ENCODE data around the gene LPP. TPM values are rescaled to one million over a fixed set of nuclear protein-coding genes. Genes with fewer than 3 reads are reported as not detected.

Gene LPP
- total RNA-seq, 1 experiment from 2014 or later: 148 TPM

DNA sequence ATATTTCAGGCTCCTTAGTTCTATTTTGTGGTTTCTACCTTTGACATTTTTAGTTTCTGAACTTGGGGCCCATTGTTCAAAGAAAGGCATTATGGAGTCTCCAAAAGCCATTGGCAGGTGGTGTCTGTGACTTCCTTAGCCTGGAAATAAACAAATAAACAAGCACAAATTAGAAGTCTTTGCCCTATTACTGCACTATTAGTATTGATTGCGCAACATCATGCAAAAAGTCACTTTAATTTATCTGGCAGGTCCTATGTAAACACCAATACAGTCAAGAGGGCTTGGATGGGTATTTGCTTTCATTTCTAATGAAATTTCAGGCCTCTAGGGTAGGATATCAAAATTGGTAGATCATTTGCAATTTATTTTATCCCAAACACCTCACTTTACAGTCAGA, 85.6 kb downstream of the LPP start:
- Histone ChIP-seq H3K79me2 (ENCODE audit: low read depth) (0 out of 2 replicates have a peak, but pooled peaks cover under 1% of the 10 kb centered on the region), H4K20me1 (ENCODE audit: insufficient read depth) (no peaks in the 10 kb centered on the region), H3K4me3 (no peak overlapping the region), H3F3A (ENCODE audit: insufficient read depth, low read depth) (peaks cover 12% of the 10 kb centered on the region; the same call in 1 of the 2 replicates), H3K36me3 (ENCODE audit: low read depth) (peaks cover 6% of the 10 kb centered on the region; the same call in 1 of the 2 replicates), H3K9me3 (ENCODE audit: insufficient read depth, low read depth) (no peaks in the 10 kb centered on the region), H3K9me2 (ENCODE audit: insufficient read depth) (no peaks in the 10 kb centered on the region), H3K27me3 (ENCODE audit: insufficient read depth, low read depth) (no peaks in the 10 kb centered on the region), H3K4me2 (no peak overlapping the region), H2AFZ (no peak overlapping the region), H3K4me1 (replicated peaks; ENCODE audit: insufficient read depth) (peaks cover 19% of the 10 kb centered on the region), H3K27ac (no peak overlapping the region)
- POLR2A ChIA-PET (ENCODE audit: unreplicated experiment): no interaction called here
- no peak for TF ChIP-seq EZH2 (IDR thresholded peaks at IDR 0.05; ENCODE audit: low read depth)
- TF ChIP-seq, protein P1, sequence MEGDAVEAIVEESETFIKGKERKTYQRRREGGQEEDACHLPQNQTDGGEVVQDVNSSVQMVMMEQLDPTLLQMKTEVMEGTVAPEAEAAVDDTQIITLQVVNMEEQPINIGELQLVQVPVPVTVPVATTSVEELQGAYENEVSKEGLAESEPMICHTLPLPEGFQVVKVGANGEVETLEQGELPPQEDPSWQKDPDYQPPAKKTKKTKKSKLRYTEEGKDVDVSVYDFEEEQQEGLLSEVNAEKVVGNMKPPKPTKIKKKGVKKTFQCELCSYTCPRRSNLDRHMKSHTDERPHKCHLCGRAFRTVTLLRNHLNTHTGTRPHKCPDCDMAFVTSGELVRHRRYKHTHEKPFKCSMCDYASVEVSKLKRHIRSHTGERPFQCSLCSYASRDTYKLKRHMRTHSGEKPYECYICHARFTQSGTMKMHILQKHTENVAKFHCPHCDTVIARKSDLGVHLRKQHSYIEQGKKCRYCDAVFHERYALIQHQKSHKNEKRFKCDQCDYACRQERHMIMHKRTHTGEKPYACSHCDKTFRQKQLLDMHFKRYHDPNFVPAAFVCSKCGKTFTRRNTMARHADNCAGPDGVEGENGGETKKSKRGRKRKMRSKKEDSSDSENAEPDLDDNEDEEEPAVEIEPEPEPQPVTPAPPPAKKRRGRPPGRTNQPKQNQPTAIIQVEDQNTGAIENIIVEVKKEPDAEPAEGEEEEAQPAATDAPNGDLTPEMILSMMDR (conservative IDR thresholded peaks at IDR 0.05): no peak
- CTCF ChIA-PET: interaction anchor here (0.6 kb wide), 1 partner anchor 39 kb away, joined by 3 read pairs; no protein-coding TSS in a partner anchor
- BruUV-seq (replicated peaks): no TSS peak
- intact Hi-C loops (cut with micrococcal nuclease; ENCODE audit: unreplicated experiment): no loop called here
- no peak for DNase-seq

DNA sequence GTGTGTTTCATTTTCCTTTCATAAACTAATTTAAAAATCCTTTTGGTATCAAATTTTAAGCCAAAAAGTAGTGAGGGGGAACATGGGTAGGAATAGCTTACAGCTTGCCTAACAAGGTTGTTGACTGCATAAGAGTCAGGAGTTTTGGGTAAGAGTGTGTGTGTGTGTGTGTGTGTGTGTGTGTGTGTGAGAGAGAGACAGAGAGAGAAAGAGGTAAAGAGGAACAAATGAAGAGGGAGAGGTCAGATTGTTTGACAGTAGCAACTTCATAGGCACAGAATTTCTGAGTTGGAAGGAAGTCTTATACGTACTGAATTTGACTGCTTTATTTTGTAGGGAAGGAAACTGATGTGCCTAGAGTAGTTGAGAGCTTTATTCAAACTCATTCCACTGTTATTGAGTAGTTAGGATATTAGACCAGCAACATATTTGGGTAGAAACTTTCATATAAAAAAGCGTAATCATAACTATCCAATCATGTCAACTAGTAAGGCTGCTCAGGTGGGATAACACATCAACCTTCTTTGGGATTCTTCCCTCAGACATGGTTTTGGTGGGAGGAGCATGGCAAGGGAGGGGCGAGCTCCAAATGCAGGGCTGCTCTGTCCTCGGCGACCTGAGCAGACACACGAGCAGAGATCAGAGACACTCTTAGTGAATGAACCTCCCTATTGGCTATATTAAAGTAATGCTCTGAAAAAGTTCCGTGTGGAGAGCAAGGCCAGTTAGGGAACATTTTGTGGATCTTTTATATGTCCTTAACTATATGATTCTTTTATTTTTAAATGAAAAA, 86.4 kb downstream of the LPP start:
- POLR2A ChIA-PET (ENCODE audit: unreplicated experiment): no interaction called here
- peaks cover 27% of the 10 kb centered on the region for H3K4me1 ChIP-seq (replicated peaks; ENCODE audit: insufficient read depth)
- no peak for DNase-seq
- BruUV-seq (replicated peaks): no TSS peak
- intact Hi-C loops (cut with micrococcal nuclease; ENCODE audit: unreplicated experiment): no loop called here
- H3F3A ChIP-seq (ENCODE audit: insufficient read depth, low read depth): peaks cover 20% of the 10 kb centered on the region; the same call in 1 of the 2 replicates
- no peaks in the 10 kb centered on the region for H4K20me1 ChIP-seq (ENCODE audit: insufficient read depth)
- 0 out of 2 replicates have a peak, but pooled peaks cover 9% of the 10 kb centered on the region for H3K79me2 ChIP-seq (ENCODE audit: low read depth)
- TF ChIP-seq, protein P1 (conservative IDR thresholded peaks at IDR 0.05): no peak
- no peak for TF ChIP-seq EZH2 (IDR thresholded peaks at IDR 0.05; ENCODE audit: low read depth)
- CTCF ChIA-PET: interaction anchor here (0.6 kb wide), 1 partner anchor 38 kb away, joined by 3 read pairs; no protein-coding TSS in a partner anchor
- H3K9me3 ChIP-seq (ENCODE audit: insufficient read depth, low read depth): no peaks in the 10 kb centered on the region
- H2AFZ ChIP-seq: no peak overlapping the region
- H3K36me3 ChIP-seq (ENCODE audit: low read depth): peaks cover 6% of the 10 kb centered on the region; the same call in 1 of the 2 replicates
- no peaks in the 10 kb centered on the region for H3K9me2 ChIP-seq (ENCODE audit: insufficient read depth)
- no peak overlapping the region for H3K4me2 ChIP-seq
- H3K27me3 ChIP-seq (ENCODE audit: insufficient read depth, low read depth): no peaks in the 10 kb centered on the region
- H3K27ac ChIP-seq: no peak overlapping the region
- no peak overlapping the region for H3K4me3 ChIP-seq

GRCh38 chr3:188241072-188241471, 87.1 kb downstream of the LPP start:
- no peak overlapping the region for H3K4me2 ChIP-seq
- no peaks in the 10 kb centered on the region for H3K9me2 ChIP-seq (ENCODE audit: insufficient read depth)
- H3K79me2 ChIP-seq (ENCODE audit: low read depth): peaks cover 16% of the 10 kb centered on the region; the same call in 1 of the 2 replicates
- no TSS peak for BruUV-seq (replicated peaks)
- no peaks in the 10 kb centered on the region for H4K20me1 ChIP-seq (ENCODE audit: insufficient read depth)
- no peak for TF ChIP-seq EZH2 (IDR thresholded peaks at IDR 0.05; ENCODE audit: low read depth)
- TF ChIP-seq, protein P1 (conservative IDR thresholded peaks at IDR 0.05): no peak
- H3K27me3 ChIP-seq (ENCODE audit: insufficient read depth, low read depth): no peaks in the 10 kb centered on the region
- no peak overlapping the region for H3K4me3 ChIP-seq
- peaks cover 24% of the 10 kb centered on the region; the same call in 1 of the 2 replicates for H3F3A ChIP-seq (ENCODE audit: insufficient read depth, low read depth)
- H3K4me1 ChIP-seq (replicated peaks; ENCODE audit: insufficient read depth): peaks cover 34% of the 10 kb centered on the region
- intact Hi-C loops (cut with micrococcal nuclease; ENCODE audit: unreplicated experiment): no loop called here
- no peak overlapping the region for H3K27ac ChIP-seq
- no peak overlapping the region for H2AFZ ChIP-seq
- no peaks in the 10 kb centered on the region for H3K9me3 ChIP-seq (ENCODE audit: insufficient read depth, low read depth)
- POLR2A ChIA-PET (ENCODE audit: unreplicated experiment): no interaction called here
- peaks cover 6% of the 10 kb centered on the region; the same call in 1 of the 2 replicates for H3K36me3 ChIP-seq (ENCODE audit: low read depth)
- no peak for DNase-seq
- CTCF ChIA-PET: no interaction called here

All from PC-9 (cell line).